Spleen (tissue), 11 donors: ENCODE results near the gene ABCA3. TPM values are rescaled to one million over a fixed set of nuclear protein-coding genes. Genes with fewer than 3 reads are reported as not detected.

Experiments used
- DNase-seq: peaks from one replicate; pipeline ENCODE4 v3.0.0-alpha.2; 2020
- H3K27ac ChIP-seq, 8 donors: fragments of 200-600 bp; sonication (generic) in 7 of 8; 1 replicate in 4 of 8; 2 replicates in 4 of 8; pipeline versions ENCODE4 v1.5.0 to v1.8.0; 2016 to 2021; ENCODE audit warnings: inconsistent platforms in 4 of 8, mild to moderate bottlenecking in 4 of 8, moderate library complexity in 1 of 8
- H3K27me3 ChIP-seq, 7 donors: fragments of 200-600 bp; sonication (generic) in 6 of 7; replicated peaks in 1 of 7; 1 replicate in 4 of 7; 2 replicates in 3 of 7; pipeline versions ENCODE4 v1.5.0 to v1.8.0; 2016 to 2021; ENCODE audit warnings: inconsistent platforms in 3 of 7, mild to moderate bottlenecking in 1 of 7
- H3K36me3 ChIP-seq, 6 donors: fragments of 200-600 bp; sonication (generic) in 5 of 6; 1 replicate in 4 of 6; 2 replicates in 2 of 6; pipeline versions ENCODE4 v1.5.0 to v1.8.0; 2016 to 2021; ENCODE audit warnings: inconsistent platforms in 2 of 6
- H3K4me1 ChIP-seq, 6 donors: fragments of 200-600 bp; sonication (generic) in 5 of 6; 1 replicate in 3 of 6; 2 replicates in 3 of 6; pipeline versions ENCODE4 v1.5.0 to v1.8.0; 2016 to 2021; ENCODE audit warnings: inconsistent platforms in 3 of 6
- H3K4me3 ChIP-seq, 8 donors: fragments of 200-600 bp; sonication (generic) in 7 of 8; 1 replicate in 4 of 8; 2 replicates in 4 of 8; pipeline versions ENCODE4 v1.5.0 to v1.8.0; 2016 to 2021; ENCODE audit warnings: inconsistent platforms in 4 of 8, mild to moderate bottlenecking in 4 of 8, moderate library complexity in 2 of 8
- H3K9me3 ChIP-seq, 8 donors: fragments of 200-600 bp; sonication (generic) in 7 of 8; 1 replicate in 4 of 8; 2 replicates in 4 of 8; pipeline versions ENCODE4 v1.5.0 to v1.8.0; 2016 to 2021; ENCODE audit warnings: inconsistent platforms in 4 of 8
- POLR2A ChIP-seq, 3 donors: fragments of 450-650 bp; IDR thresholded peaks; one replicate each; pipeline ENCODE4 v1.5.1; 2017; ENCODE audit warnings: antibody characterized with exemption in 3 of 3, mild to moderate bottlenecking in 1 of 3
- POLR2AphosphoS5 ChIP-seq, 3 donors: sonication (generic); formaldehyde crosslinking; IDR thresholded peaks; one replicate each; pipeline ENCODE4 v1.5.1; 2017; ENCODE audit warnings: antibody characterized with exemption in 3 of 3
- WGBS, 5 donors: extraction: QIAGEN DNeasy Blood & Tissue Kit in 3 of 5; methylation state at CpG; one replicate each; pipeline versions ENCODE4 v1.1.5 to v1.1.7; 2013 to 2018; 5-methylcytosine and 5-hydroxymethylcytosine counted together
- intact Hi-C: fragments of 100-400 bp; cut with DNase I; formaldehyde crosslinking; loops from one replicate; pipeline ENCODE4 v1.15.0; 2023; ENCODE audit warnings: low total_unique reads
- polyA plus RNA-seq, 3 donors: library from polyadenylated mRNA; stranded (reverse); fragments of 200-250 nt; gene quantifications; one replicate each; pipeline ENCODE4 v1.2.1, GENCODE V29; 2013
- total RNA-seq, 7 donors: library from RNA; depleted of rRNA in 3 of 7; stranded (reverse); fragments of >200 nt in 3 of 7; fragmentation: NEBNext Ultra II Directional in 4 of 7; extraction: Animal tissue kit (Norgen Biotek cat#: 25700) in 4 of 7; gene quantifications; one replicate each; pipeline versions ENCODE4 v1.1.0 to v1.2.1, GENCODE V29; 2016 to 2021
- TF ChIP-seq, protein P1 (sequence below), 11 experiments: fragments of 200-600 bp in 7 of 11; fragments of 450-650 bp in 4 of 11; sonication (generic) in 4 of 11; IDR thresholded peaks in 8 of 11; conservative IDR thresholded peaks in 3 of 11; 1 replicate in 7 of 11; 2 replicates in 4 of 11; pipeline versions ENCODE4 v1.4.0 to v1.8.0; 2016 to 2021; ENCODE audit warnings: antibody characterized with exemption in 11 of 11, inconsistent platforms in 4 of 11, mild to moderate bottlenecking in 1 of 11
- donor health status: healthy with polysubstance abuse.
- donor health status: DM: no; HTN: no; CAD: no; lungs with moderate emphysema.
- donor health status: DM: no; HTN: no; CAD: no.
- donor health status: Bipolar disorder and iron deficiency.
- donor health status: healthy.
- donor health status: DM: no; HTN: no; CAD: no.
- donor health status: DM: yes; HTN: yes; CAD: no.

The ABCA3 gene
- total and polyA plus RNA-seq, 10 donors: 2.5 to 12.6 (median 6.8) TPM

DNA sequence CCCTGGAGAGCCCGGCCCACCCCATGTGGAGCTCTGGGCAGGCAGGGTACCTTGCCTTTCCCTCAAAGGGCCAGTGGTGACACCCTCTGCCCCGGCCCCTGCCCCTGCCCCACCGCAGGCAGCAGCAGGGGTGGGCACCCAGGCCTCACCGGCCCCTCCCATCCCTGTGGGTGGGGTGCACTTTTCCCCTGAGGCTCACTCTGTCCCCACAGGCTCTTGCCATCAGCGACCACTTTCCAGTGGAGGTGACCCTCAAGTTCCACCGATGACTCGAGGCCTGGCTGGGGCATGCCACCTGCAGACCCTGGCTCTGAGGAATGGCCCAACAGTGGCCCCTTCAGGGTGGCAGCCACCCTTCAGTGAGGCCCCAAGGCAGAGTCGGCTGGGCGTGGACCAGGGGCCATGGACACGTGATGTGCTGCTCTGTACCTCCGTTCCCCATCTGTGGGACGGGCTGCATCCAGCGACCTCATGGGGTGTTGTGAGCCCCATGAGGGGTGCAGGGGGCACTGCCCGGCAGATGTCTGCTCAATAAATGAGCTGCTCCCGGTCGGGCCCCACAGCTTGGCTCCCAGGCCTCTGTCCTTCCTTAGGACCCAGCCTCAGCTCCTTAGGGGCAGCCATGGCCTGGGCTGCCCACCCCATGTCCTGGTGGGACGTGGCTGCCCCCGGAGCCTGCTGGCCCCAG lies 102.2 kb downstream of the ABCA3 start:
- 56 to 74% (median 68%) methylated on average over 10 to 18 of the region's 18 CpGs for WGBS, 5 donors
- H3K27ac ChIP-seq: no peak overlapping the region
- H3K4me3 ChIP-seq: no peak overlapping the region
- peaks cover 11 to 42% (median 19%) of the 10 kb centered on the region in 6 donors for H3K4me1 ChIP-seq
- H3K27me3 ChIP-seq: peaks cover 0 to 49% (median 26%) of the 10 kb centered on the region in 7 donors
- no peaks in the 10 kb centered on the region for H3K9me3 ChIP-seq
- H3K36me3 ChIP-seq: peaks cover 8 to 88% (median 38%) of the 10 kb centered on the region in 6 donors
- no peak for DNase-seq
- intact Hi-C loops: no loop called here
- peak in 2 of 3 donors; percentile 5 to 7 for TF ChIP-seq POLR2AphosphoS5 (IDR thresholded peaks at IDR 0.05)
- no peak for TF ChIP-seq POLR2A (IDR thresholded peaks at IDR 0.05)

DNA sequence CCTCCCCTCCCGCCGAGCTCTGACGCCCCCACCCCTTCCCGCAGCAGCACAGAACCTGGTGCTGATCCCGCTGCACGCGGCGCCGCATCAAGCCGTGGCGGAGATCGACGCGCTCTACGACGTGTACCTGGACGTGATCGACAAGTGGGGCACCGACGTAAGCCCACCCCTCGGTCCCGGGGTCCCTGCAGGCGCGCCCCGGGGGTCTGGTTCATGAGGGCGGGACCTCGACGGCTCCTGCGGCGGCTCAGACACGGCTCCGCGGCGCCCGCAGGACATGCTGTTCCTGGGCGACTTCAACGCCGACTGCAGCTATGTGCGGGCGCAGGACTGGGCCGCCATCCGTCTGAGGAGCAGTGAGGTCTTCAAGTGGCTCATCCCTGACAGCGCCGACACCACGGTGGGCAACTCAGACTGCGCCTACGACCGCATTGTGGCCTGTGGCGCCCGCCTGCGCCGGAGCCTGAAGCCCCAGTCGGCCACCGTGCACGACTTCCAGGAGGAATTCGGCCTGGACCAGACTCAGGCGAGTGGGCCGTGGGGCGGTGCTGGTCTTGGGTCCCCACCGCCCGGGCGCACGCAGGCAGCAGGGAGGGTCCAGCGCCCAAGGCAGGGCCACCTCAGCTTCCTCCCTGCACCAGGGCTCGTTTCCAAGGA lies 102.9 kb downstream of the ABCA3 start:
- WGBS, 5 donors: 17 to 30% (median 20%) methylated on average over 4 to 65 of the region's 65 CpGs
- DNase-seq: no peak
- intact Hi-C loops: no loop called here
- peaks cover 11 to 35% (median 19%) of the 10 kb centered on the region in 6 donors for H3K4me1 ChIP-seq
- H3K9me3 ChIP-seq: no peaks in the 10 kb centered on the region
- H3K4me3 ChIP-seq: no peak overlapping the region
- no peak overlapping the region for H3K27ac ChIP-seq
- H3K27me3 ChIP-seq: peaks cover 0 to 53% (median 26%) of the 10 kb centered on the region in 7 donors
- TF ChIP-seq POLR2A (IDR thresholded peaks at IDR 0.05) (no peak), POLR2AphosphoS5 (IDR thresholded peaks at IDR 0.05) (peak; percentile 9 to 50 (median 30))
- H3K36me3 ChIP-seq: peaks cover 13 to 88% (median 39%) of the 10 kb centered on the region in 6 donors

DNA sequence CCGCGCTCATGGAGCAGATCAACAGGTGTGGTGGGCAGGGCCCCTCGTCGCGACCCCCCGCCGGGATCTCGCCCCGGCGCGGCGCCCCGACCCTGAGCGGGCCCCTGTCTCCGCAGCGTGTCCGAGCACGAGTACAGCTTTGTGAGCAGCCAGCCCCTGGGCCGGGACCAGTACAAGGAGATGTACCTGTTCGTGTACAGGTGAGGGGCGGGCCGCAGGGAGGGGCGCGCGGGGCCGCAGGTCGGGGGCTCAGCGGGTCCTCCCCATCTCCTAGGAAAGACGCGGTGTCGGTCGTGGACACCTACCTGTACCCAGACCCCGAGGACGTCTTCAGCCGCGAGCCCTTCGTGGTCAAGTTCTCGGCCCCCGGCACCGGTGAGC lies 103.4 kb downstream of the ABCA3 start:
- peak overlapping the region in 1 of 8 donors; percentile 30 for H3K4me3 ChIP-seq
- intact Hi-C loops: no loop called here

DNA sequence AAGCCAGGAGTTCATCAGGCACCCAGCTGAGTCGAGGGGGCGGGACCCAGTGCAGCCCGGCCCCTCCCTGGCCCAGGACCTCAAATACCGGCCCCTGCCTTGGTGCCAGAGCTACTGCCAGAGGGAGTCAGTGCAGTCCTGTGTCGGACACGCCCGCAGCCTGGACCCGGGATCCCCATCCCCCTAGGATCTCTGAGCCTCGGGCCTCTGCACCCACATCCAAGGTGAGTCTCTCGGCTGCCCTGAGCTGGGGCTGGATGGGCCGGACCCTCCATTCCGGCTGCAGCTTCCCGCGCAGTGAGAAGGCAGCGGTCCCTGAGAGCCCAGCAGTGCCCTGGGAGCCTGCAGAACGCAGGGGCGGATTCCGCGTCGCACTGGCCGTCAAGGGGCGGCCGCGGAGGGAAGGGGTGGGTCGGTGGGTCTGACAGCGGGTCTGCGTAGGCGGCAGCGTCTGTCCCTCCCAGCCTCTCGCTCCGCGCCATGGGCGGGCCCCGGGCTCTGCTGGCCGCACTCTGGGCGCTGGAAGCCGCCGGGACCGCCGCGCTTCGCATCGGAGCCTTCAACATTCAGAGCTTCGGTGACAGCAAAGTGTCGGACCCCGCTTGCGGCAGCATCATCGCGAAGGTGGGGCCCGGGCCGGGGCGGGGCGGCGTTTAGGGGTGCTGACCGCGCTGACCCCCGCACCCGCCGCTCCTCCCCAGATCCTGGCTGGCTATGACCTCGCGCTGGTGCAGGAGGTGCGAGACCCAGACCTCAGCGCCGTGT lies 104.0 kb downstream of the ABCA3 start, which contains the start of gene DNASE1L2:
Gene DNASE1L2, plus strand, starts transcription at position 108 of the 765 bp plus-strand sequence. Its CDS starts 373 bp downstream, at position 481.
- Histone ChIP-seq H3K4me1 (peaks cover 11 to 34% (median 20%) of the 10 kb centered on the region in 6 donors), H3K9me3 (no peaks in the 10 kb centered on the region), H3K27me3 (peaks cover 0 to 53% (median 26%) of the 10 kb centered on the region in 7 donors), H3K36me3 (peaks cover 13 to 88% (median 46%) of the 10 kb centered on the region in 6 donors), H3K27ac (no peak within 1 kb of the TSS), H3K4me3 (peak within 1 kb of the TSS in 2 of 8 donors; percentile 13 to 30)
- 12 to 32% (median 16%) methylated on average over 15 to 64 of the region's 64 CpGs; no CpG with 5 or more reads in 1 of the 5 donors for WGBS, 5 donors
- TF ChIP-seq, protein P1, sequence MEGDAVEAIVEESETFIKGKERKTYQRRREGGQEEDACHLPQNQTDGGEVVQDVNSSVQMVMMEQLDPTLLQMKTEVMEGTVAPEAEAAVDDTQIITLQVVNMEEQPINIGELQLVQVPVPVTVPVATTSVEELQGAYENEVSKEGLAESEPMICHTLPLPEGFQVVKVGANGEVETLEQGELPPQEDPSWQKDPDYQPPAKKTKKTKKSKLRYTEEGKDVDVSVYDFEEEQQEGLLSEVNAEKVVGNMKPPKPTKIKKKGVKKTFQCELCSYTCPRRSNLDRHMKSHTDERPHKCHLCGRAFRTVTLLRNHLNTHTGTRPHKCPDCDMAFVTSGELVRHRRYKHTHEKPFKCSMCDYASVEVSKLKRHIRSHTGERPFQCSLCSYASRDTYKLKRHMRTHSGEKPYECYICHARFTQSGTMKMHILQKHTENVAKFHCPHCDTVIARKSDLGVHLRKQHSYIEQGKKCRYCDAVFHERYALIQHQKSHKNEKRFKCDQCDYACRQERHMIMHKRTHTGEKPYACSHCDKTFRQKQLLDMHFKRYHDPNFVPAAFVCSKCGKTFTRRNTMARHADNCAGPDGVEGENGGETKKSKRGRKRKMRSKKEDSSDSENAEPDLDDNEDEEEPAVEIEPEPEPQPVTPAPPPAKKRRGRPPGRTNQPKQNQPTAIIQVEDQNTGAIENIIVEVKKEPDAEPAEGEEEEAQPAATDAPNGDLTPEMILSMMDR (IDR thresholded peaks at IDR 0.05 in 8 of 11, conservative IDR thresholded peaks at IDR 0.05 in 3 of 11): no peak
- TF ChIP-seq POLR2A (IDR thresholded peaks at IDR 0.05) (no peak), POLR2AphosphoS5 (IDR thresholded peaks at IDR 0.05) (peak in 2 of 3 donors; percentile 35 to 48)
- intact Hi-C loops: no loop called here
- peak; percentile 72 for DNase-seq

More for the DNA sequence above, 103.4 kb downstream of the ABCA3 start:
- peaks cover 0 to 53% (median 26%) of the 10 kb centered on the region in 7 donors for H3K27me3 ChIP-seq
- no peaks in the 10 kb centered on the region for H3K9me3 ChIP-seq
- WGBS, 5 donors: 12 to 15% (median 12%) methylated on average over 26 to 40 of the region's 40 CpGs; no CpG with 5 or more reads in 1 of the 5 donors
- H3K27ac ChIP-seq: no peak overlapping the region
- no peak for DNase-seq
- peaks cover 11 to 31% (median 19%) of the 10 kb centered on the region in 6 donors for H3K4me1 ChIP-seq
- TF ChIP-seq POLR2AphosphoS5 (IDR thresholded peaks at IDR 0.05): no peak
- TF ChIP-seq POLR2A (IDR thresholded peaks at IDR 0.05): no peak
- TF ChIP-seq, protein P1 (IDR thresholded peaks at IDR 0.05 in 8 of 11, conservative IDR thresholded peaks at IDR 0.05 in 3 of 11): no peak
- peaks cover 13 to 88% (median 41%) of the 10 kb centered on the region in 6 donors for H3K36me3 ChIP-seq
